Duodenal mucosa (tissue), 2 donors: ENCODE results near the gene ERGIC1.

Source experiments
- H3K27ac ChIP-seq: one replicate; pipeline ENCODE4 v1.7.0; 2013; ENCODE audit warnings: low read depth, low read length
- H3K27me3 ChIP-seq, 2 donors: one replicate each; pipeline ENCODE4 v1.7.0; 2013; ENCODE audit warnings: low read length in 2 of 2, control low read depth in 1 of 2; ENCODE audit not compliant: insufficient read depth in 2 of 2, control insufficient read depth in 1 of 2
- H3K36me3 ChIP-seq, 2 donors: one replicate each; pipeline ENCODE4 v1.7.0; 2013; ENCODE audit warnings: low read length in 2 of 2, control low read depth in 1 of 2; ENCODE audit not compliant: insufficient read depth in 2 of 2, control insufficient read depth in 1 of 2
- H3K4me1 ChIP-seq, 2 donors: one replicate each; pipeline ENCODE4 v1.7.0; 2013; ENCODE audit warnings: low read length in 2 of 2, control low read depth in 1 of 2; ENCODE audit not compliant: insufficient read depth in 2 of 2, control insufficient read depth in 1 of 2
- H3K4me3 ChIP-seq, 2 donors: one replicate each; pipeline ENCODE4 v1.7.0; 2013; ENCODE audit warnings: low read length in 2 of 2, low read depth in 1 of 2
- H3K9ac ChIP-seq, 2 donors: one replicate each; pipeline ENCODE4 v1.7.0; 2013; ENCODE audit warnings: low read length in 2 of 2, low read depth in 1 of 2
- H3K9me3 ChIP-seq, 2 donors: one replicate each; pipeline ENCODE4 v1.7.0; 2013; ENCODE audit warnings: low read length in 2 of 2, control low read depth in 1 of 2; ENCODE audit not compliant: control insufficient read depth in 1 of 2

The ERGIC1 gene

DNA sequence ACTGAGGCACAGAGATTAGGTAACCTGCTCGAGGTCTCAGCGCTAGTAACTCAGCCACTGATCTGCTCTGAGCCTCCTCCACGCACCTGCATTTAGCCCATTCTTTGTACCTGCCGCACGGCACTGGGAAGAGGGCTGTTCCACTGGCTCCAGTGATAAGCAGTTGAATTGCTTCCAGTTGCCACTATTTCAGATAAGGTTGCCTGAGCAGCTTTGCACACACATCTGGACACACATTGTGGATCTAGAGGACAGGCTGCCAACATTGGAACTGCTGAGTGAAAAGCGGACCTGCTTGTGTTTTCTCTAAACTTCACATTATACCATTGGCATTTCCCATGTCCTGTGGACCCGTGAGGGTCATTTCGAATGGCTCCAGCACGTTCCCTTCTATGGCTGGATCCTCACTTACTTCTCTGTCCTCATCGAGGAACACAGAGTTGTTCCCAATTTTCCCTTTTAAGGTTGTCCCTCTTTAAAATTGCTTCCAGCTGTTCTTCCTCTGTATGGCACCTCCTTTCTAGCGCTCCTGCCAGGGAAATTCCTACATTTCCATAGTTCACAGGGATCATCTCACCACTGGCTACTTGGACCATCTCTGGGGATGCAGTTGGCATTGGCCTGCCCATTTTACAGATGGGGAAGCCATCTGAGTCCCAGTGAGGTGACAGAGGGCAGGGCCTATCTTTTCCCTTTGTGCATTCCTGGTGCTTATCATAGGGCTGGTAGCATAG lies 79.2 kb downstream of the ERGIC1 start:
- H3K36me3 ChIP-seq, result peaks cover 22 to 41% of the 10 kb centered on the region in 2 donors

DNA sequence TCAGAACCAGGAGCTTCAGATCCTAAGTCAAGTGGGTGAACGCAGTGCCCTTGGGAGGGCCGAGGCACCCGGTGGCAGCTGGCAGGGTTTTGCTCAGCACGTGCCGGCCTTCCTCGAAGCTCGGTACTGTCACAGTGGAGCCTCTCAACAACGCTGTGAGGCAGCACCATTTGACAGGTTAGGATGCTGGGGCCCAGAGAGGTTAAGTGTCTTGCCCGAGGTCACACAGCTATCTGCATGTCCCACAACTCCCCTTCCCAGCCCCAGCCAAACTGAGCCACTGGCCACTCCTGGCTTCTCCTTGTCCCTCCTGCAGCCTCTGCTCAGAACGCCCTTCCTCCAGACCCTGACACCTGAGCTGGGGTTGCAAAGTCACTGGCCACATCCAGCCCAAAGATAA lies 81.5 kb downstream of the ERGIC1 start:
- Histone ChIP-seq H3K4me3 (no peak overlapping the region), H3K36me3 (peaks cover 31 to 53% of the 10 kb centered on the region in 2 donors), H3K4me1 (no peaks in the 10 kb centered on the region), H3K9ac (no peak overlapping the region), H3K27ac (no peak overlapping the region), H3K27me3 (no peaks in the 10 kb centered on the region), H3K9me3 (no peaks in the 10 kb centered on the region)

More for the DNA sequence above, 79.2 kb downstream of the ERGIC1 start:
- Histone ChIP-seq H3K27me3 (no peaks in the 10 kb centered on the region), H3K4me3 (no peak overlapping the region), H3K4me1 (no peaks in the 10 kb centered on the region), H3K27ac (no peak overlapping the region), H3K9me3 (no peaks in the 10 kb centered on the region), H3K9ac (no peak overlapping the region)

DNA sequence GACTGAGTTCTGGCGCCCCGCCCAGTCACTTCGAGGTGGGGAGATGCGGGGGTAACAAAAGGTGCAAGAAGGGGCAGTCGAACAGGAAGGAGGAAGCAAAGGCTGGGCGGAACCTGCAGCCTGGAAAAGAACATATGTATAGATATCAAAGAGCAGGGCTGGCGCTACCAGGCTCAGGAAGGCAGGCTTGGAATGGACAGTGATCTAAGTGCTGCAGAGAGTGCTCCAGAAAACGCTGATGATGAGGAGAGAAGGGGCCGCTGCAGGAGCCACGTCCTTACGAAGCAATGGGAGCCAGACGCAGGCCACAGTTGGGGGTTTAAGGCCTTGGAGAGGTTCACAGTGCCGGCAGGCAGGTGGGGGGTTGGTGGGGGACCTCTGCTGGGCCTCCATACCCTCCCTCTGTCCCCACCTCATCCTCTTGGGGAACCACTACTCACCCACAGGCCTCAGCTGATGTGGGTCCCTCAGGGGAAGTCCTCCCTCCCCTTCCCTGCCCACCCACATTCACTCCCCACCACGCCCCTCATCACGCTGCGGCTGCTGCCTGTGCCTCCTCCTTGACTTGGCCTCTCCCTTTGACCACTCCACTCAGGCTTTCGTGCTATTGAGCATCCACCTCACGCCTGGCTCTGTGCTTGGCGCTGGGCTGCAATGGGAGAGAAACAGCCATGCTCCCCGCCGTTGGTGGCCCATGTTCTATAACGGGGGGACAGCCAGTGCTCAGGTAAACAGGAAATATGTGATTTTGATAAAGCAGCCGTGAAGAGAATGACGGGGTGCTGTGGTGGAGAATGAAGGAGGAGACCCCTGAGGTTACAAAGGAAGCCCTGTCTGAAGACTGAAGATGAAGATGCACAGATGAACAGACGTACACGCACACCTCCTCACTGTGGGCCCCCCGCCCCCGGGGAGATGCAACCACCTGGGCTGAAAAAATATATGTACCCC lies 84.6 kb downstream of the ERGIC1 start:
- H3K4me3 ChIP-seq, result no peak overlapping the region
- no peak overlapping the region for H3K9ac ChIP-seq
- no peaks in the 10 kb centered on the region for H3K9me3 ChIP-seq
- no peak overlapping the region for H3K27ac ChIP-seq
- H3K27me3 ChIP-seq, result no peaks in the 10 kb centered on the region
- H3K4me1 ChIP-seq, result no peaks in the 10 kb centered on the region
- peaks cover 40 to 67% of the 10 kb centered on the region in 2 donors for H3K36me3 ChIP-seq

DNA sequence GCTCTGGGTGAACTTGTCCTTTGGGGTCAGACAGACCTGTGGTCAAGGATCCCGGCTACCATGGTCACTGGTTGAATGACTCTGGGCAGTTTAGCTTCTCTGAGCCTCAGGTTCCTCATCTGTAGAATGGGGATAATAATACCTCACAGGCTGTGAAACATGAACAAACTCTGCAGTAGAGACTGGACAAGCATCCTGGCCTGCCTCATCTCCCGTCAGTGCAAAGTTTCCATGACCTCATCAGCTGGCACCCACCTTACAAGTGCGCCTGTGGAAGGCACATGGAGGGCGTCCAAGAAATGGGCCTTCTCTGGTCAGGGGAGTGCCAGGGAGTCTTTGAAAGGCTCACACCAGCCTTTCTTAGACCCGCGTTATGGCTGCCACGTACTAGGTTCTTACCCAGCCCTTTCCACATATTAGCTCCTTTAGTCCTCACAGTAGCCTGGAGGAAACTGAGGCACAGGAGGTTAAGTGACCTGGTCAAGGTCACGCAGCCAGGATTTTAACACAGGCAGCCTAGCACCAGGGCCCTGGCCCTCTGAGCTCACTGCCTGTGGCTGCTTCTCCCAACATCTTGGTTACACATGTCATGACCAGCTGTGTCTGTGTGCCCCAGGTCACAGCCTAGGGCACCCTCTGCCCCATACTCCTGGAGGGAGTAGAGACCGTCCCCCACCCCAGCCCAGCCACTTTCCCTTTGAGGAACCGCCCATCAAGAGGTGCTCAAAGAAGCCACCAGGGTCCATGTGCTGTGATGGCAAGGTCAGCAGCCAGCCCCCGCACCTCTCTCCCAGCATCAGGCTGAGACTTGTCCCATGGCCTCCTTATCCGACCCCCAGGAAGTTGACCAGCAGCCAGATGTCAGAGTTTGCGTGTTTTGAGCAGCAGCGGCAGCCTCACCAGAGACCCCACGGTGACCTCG lies 85.7 kb downstream of the ERGIC1 start:
- no peaks in the 10 kb centered on the region for H3K27me3 ChIP-seq
- H3K4me1 ChIP-seq, result no peaks in the 10 kb centered on the region
- no peak overlapping the region for H3K9ac ChIP-seq
- H3K27ac ChIP-seq, result no peak overlapping the region
- H3K4me3 ChIP-seq, result no peak overlapping the region
- H3K36me3 ChIP-seq, result peaks cover 35 to 71% of the 10 kb centered on the region in 2 donors
- H3K9me3 ChIP-seq, result no peaks in the 10 kb centered on the region

DNA sequence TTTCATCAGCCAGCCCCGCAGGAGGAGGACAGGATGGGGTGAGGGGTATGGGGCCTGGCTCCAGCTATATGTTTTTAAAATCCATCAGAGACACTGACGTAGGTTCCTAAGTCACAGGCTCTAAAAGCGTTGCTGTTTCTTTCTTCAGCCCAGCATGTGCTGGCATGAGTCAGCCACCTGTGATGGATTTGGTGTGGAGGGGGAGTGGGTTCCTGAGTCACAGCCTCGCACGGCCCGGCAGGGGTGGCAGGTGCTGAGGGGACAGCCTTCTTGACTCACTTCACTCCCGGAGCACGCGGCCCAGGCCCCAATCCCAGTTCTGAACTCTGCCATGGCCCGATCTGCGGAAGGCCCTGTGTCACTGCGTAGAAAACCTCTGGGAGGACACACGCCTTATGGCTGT lies 86.4 kb downstream of the ERGIC1 start:
- Histone ChIP-seq H3K27me3 (no peaks in the 10 kb centered on the region), H3K4me3 (no peak overlapping the region), H3K27ac (no peak overlapping the region), H3K36me3 (peaks cover 31 to 68% of the 10 kb centered on the region in 2 donors), H3K9ac (no peak overlapping the region), H3K4me1 (no peaks in the 10 kb centered on the region), H3K9me3 (no peaks in the 10 kb centered on the region)

DNA sequence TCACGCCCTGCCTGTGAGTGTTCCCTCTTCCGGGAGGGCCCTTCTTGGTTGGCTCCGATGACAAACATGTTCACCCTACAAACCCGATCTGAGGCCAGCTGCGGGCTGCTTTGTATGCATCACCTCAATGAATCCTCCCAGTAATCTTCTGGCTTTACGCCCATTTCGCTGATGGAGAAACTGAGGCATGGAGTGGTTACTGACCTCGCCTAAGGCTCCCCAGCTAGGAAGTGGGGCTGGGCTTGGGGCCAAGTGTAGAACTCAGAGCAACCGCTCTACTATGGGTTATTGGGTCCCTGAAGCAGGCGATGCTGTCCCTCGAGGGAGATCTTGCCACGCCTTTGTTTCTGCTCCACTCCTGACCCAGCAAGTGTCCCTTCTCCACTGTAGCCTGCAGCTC lies 86.9 kb downstream of the ERGIC1 start:
- no peak overlapping the region for H3K27ac ChIP-seq
- no peaks in the 10 kb centered on the region for H3K9me3 ChIP-seq
- H3K36me3 ChIP-seq, result peaks cover 31 to 68% of the 10 kb centered on the region in 2 donors
- no peaks in the 10 kb centered on the region for H3K4me1 ChIP-seq
- no peaks in the 10 kb centered on the region for H3K27me3 ChIP-seq
- no peak overlapping the region for H3K9ac ChIP-seq
- no peak overlapping the region for H3K4me3 ChIP-seq

DNA sequence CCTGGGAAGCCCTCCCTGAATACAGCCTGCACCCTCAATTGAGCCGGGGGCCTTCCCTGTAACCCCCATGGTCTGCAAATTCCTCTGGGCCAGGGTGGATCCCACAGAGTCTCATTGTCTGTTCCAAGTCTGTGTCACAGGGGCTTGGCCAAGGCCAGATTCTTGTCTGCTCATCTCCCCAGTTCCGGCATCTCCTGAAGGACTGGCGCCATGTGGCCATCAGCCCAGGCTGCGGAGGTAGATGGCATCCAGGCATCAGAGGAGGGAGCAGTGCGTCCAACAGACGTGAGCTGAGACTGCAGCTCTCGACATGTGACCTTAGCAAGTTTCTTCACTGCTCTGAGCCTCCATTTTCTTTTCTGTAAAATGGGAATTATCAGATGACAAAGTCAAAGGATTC lies 87.9 kb downstream of the ERGIC1 start:
- Histone ChIP-seq H3K36me3 (peaks cover 39 to 72% of the 10 kb centered on the region in 2 donors), H3K27me3 (no peaks in the 10 kb centered on the region), H3K4me3 (no peak overlapping the region), H3K9ac (no peak overlapping the region), H3K4me1 (no peaks in the 10 kb centered on the region), H3K27ac (no peak overlapping the region), H3K9me3 (no peaks in the 10 kb centered on the region)

DNA sequence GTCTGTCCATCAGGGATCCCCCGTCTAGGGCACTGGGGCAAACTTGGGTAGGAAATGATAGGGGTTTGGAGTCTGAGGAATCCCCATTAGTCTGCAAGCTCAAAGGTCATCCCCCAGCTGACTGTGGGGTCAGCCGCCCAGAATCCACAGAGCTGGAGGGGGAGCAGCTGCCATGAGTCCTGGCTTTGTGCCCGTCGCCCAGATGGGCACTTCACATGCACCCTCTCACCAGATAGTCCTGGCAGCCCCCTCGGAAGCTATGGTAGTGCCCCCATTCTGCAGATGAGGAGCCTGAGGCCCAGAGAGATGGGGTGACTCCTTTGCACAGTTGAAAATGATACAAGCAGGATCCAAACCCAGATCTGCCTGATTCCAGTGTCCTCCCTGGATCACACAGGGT lies 89.5 kb downstream of the ERGIC1 start:
- H3K4me3 ChIP-seq, result no peak overlapping the region
- H3K4me1 ChIP-seq, result no peaks in the 10 kb centered on the region
- H3K9me3 ChIP-seq, result no peaks in the 10 kb centered on the region
- H3K9ac ChIP-seq, result no peak overlapping the region
- H3K27me3 ChIP-seq, result no peaks in the 10 kb centered on the region
- H3K27ac ChIP-seq, result no peak overlapping the region
- peaks cover 49 to 82% of the 10 kb centered on the region in 2 donors for H3K36me3 ChIP-seq

DNA sequence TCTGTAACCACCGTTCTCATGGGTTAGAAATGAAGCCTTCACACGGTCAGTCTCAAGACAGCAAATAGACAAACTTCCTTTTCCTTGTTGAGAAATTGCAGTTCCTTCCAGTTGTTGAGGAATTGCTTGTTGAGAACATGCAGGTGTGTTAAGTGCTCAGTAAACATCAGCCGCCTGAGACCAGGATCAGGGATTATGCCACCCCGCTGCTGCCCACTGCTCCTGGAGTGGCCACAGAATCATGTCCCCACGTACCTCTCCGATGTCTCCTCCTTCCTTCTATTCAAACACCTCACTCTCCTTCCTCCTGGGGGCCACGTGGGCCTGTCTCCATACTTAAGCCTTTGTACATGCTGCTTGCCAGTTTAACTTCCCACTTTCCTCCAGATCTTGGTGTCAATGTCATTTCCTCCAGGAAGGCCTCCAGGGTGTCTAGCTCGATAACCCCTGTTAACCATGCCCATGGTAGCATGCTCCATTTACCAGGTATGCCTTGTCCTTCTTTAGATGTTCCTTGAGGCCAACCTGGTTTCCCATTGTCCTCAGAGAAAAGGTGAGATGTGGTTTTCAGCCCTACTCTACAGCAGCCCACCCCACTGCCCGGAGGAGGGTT lies 91.4 kb downstream of the ERGIC1 start:
- H3K4me1 ChIP-seq, result no peaks in the 10 kb centered on the region
- H3K9me3 ChIP-seq, result no peaks in the 10 kb centered on the region
- no peak overlapping the region for H3K4me3 ChIP-seq
- H3K27me3 ChIP-seq, result no peaks in the 10 kb centered on the region
- H3K27ac ChIP-seq, result no peak overlapping the region
- H3K36me3 ChIP-seq, result peaks cover 42 to 63% of the 10 kb centered on the region in 2 donors
- H3K9ac ChIP-seq, result no peak overlapping the region
